Measurements from ENCODE around the gene CRTAC1.

The CRTAC1 gene

DNA sequence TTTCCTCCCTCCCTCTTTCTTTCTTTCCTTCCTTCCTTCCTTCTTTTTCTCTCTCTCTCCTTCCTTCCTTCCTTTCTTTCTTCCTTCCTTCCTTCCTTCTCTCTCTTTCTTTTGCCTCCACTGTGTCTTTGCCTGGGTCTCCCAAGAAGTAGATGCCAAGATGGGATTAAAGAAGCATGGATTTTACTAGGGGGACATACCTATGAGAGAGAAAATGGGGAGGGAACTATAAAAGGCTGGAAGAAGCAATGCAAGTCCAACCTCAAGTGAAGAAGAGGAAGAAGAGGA lies 33.3 kb upstream of the CRTAC1 start:
- DNase-seq: no peak
- ChIA-PET POLR2A (no interaction called here), CTCF (no interaction called here)
- H3K4me3 ChIP-seq (ENCODE audit: control insufficient read depth in 1 of 7, extremely low read depth in 1 of 7, insufficient read depth in 4 of 7, low read depth in 2 of 7, low read length in 6 of 7): no peak overlapping the region
- H3K9me3 ChIP-seq (ENCODE audit: control extremely low read depth in 1 of 5, control insufficient read depth in 4 of 5, insufficient read depth in 2 of 5, low read depth in 1 of 5, low read length in 4 of 5): no peaks in the 10 kb centered on the region
- peaks cover 0 to 46% (median 6%) of the 10 kb centered on the region in 5 experiments for H3K27me3 ChIP-seq (replicated peaks in 2 of 5; ENCODE audit: control insufficient read depth in 4 of 5, insufficient read depth in 5 of 5, low read length in 4 of 5)
- no peak overlapping the region for H3K27ac ChIP-seq (ENCODE audit: insufficient read depth in 1 of 2, low read depth in 1 of 2, low read length in 2 of 2, poor library complexity in 1 of 2, severe bottlenecking in 2 of 2)
- no peaks in the 10 kb centered on the region for H3K4me1 ChIP-seq (ENCODE audit: control extremely low read depth in 1 of 4, control insufficient read depth in 4 of 4, insufficient read depth in 4 of 4, low read length in 3 of 4)
- H3K36me3 ChIP-seq (ENCODE audit: control insufficient read depth in 4 of 4, insufficient read depth in 4 of 4, low read length in 3 of 4): no peaks in the 10 kb centered on the region

DNA sequence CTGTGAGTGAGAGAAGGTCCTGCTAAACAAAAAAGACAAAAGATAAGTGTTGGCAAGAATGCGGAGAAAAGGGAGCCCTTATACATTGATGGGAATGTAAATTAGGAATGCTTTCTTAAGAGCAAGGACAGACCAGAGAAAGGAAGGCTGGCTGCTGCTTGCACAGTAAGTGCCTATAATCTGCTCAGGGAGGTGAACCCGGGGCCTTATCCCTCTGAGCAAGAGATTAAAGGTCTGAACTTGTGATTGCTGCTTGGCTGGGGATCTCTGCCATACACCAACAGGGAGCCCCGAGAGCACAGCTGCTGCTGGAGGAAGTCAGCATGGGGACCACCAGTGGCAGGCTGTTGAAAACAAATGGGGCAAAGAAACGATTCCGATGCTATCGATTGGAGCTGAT lies 32.0 kb upstream of the CRTAC1 start:
- WGBS (ENCODE audit: insufficient coverage): 78% methylated on average over 6 of the region's 6 CpGs
- H3K27me3 ChIP-seq (replicated peaks in 2 of 5; ENCODE audit: control insufficient read depth in 4 of 5, insufficient read depth in 5 of 5, low read length in 4 of 5): peaks cover 0 to 39% (median 4%) of the 10 kb centered on the region in 5 experiments
- no peak for DNase-seq
- H3K27ac ChIP-seq (ENCODE audit: insufficient read depth in 1 of 2, low read depth in 1 of 2, low read length in 2 of 2, poor library complexity in 1 of 2, severe bottlenecking in 2 of 2): no peak overlapping the region
- POLR2A ChIA-PET: no interaction called here
- H3K9me3 ChIP-seq (ENCODE audit: control extremely low read depth in 1 of 5, control insufficient read depth in 4 of 5, insufficient read depth in 2 of 5, low read depth in 1 of 5, low read length in 4 of 5): no peaks in the 10 kb centered on the region
- CTCF ChIA-PET: no interaction called here
- no peak overlapping the region for H3K4me3 ChIP-seq (ENCODE audit: control insufficient read depth in 1 of 7, extremely low read depth in 1 of 7, insufficient read depth in 4 of 7, low read depth in 2 of 7, low read length in 6 of 7)
- no peaks in the 10 kb centered on the region for H3K36me3 ChIP-seq (ENCODE audit: control insufficient read depth in 4 of 4, insufficient read depth in 4 of 4, low read length in 3 of 4)
- no peaks in the 10 kb centered on the region for H3K4me1 ChIP-seq (ENCODE audit: control extremely low read depth in 1 of 4, control insufficient read depth in 4 of 4, insufficient read depth in 4 of 4, low read length in 3 of 4)

DNA sequence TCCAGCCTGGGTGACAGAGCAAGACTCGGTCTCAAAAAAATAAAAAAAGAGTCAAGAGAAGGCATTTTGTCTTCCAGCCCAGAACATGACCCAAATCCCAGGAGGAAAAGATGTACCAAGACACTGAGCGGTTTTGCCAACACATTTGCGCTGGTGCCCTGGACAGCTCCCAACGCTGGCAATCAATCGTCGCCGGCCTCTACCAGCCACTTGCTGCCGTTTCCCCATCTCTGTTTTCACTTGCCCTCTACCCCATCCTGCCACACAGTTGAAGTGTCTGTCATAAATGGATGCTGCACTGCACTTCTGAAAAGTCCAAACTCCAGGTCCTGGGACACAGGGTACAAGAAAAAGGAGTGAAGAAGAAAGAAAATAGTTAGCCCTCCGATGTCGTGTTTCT lies 29.7 kb upstream of the CRTAC1 start:
- Histone ChIP-seq H3K9me3 (ENCODE audit: control extremely low read depth in 1 of 5, control insufficient read depth in 4 of 5, insufficient read depth in 2 of 5, low read depth in 1 of 5, low read length in 4 of 5) (no peaks in the 10 kb centered on the region), H3K27ac (ENCODE audit: insufficient read depth in 1 of 2, low read depth in 1 of 2, low read length in 2 of 2, poor library complexity in 1 of 2, severe bottlenecking in 2 of 2) (no peak overlapping the region), H3K4me1 (ENCODE audit: control extremely low read depth in 1 of 4, control insufficient read depth in 4 of 4, insufficient read depth in 4 of 4, low read length in 3 of 4) (no peaks in the 10 kb centered on the region), H3K4me3 (ENCODE audit: control insufficient read depth in 1 of 7, extremely low read depth in 1 of 7, insufficient read depth in 4 of 7, low read depth in 2 of 7, low read length in 6 of 7) (no peak overlapping the region), H3K27me3 (replicated peaks in 2 of 5; ENCODE audit: control insufficient read depth in 4 of 5, insufficient read depth in 5 of 5, low read length in 4 of 5) (peaks cover 0 to 23% (median 4%) of the 10 kb centered on the region in 5 experiments), H3K36me3 (ENCODE audit: control insufficient read depth in 4 of 4, insufficient read depth in 4 of 4, low read length in 3 of 4) (no peaks in the 10 kb centered on the region)
- WGBS (ENCODE audit: insufficient coverage): 96% methylated on average over 5 of the region's 10 CpGs
- ChIA-PET POLR2A (no interaction called here), CTCF (no interaction called here)
- no peak for DNase-seq

DNA sequence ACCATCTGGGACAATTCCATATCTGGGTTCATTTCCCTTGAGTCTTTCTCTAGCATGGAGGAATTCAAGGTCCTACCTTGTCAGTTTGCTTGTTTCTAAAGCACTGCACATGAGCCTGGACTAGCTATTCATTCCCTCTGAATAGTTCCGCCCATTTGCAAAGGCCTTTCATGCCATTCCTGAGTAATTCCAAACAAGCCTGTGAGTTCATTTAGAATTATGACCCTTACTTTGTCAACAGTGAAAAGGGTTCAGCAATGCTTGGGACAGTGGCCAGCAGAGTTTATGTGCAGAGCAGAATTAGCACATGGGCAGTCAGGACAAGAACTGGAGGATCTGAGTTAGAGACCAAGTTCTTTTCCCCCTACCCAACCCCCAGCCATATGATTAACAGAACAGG lies 27.9 kb upstream of the CRTAC1 start:
- no peaks in the 10 kb centered on the region for H3K9me3 ChIP-seq (ENCODE audit: control extremely low read depth in 1 of 5, control insufficient read depth in 4 of 5, insufficient read depth in 2 of 5, low read depth in 1 of 5, low read length in 4 of 5)
- peaks cover 0 to 32% (median 2%) of the 10 kb centered on the region in 5 experiments for H3K27me3 ChIP-seq (replicated peaks in 2 of 5; ENCODE audit: control insufficient read depth in 4 of 5, insufficient read depth in 5 of 5, low read length in 4 of 5)
- POLR2A ChIA-PET: no interaction called here
- no peak for DNase-seq
- H3K27ac ChIP-seq (ENCODE audit: insufficient read depth in 1 of 2, low read depth in 1 of 2, low read length in 2 of 2, poor library complexity in 1 of 2, severe bottlenecking in 2 of 2): no peak overlapping the region
- H3K4me3 ChIP-seq (ENCODE audit: control insufficient read depth in 1 of 7, extremely low read depth in 1 of 7, insufficient read depth in 4 of 7, low read depth in 2 of 7, low read length in 6 of 7): no peak overlapping the region
- 100% methylated on average over 1 of the region's 1 CpG for WGBS (ENCODE audit: insufficient coverage)
- CTCF ChIA-PET: interaction anchor here (1.0 kb wide), 1 partner anchor 12 kb away, joined by 3 read pairs; no protein-coding TSS in a partner anchor
- no peaks in the 10 kb centered on the region for H3K36me3 ChIP-seq (ENCODE audit: control insufficient read depth in 4 of 4, insufficient read depth in 4 of 4, low read length in 3 of 4)
- no peaks in the 10 kb centered on the region for H3K4me1 ChIP-seq (ENCODE audit: control extremely low read depth in 1 of 4, control insufficient read depth in 4 of 4, insufficient read depth in 4 of 4, low read length in 3 of 4)

DNA sequence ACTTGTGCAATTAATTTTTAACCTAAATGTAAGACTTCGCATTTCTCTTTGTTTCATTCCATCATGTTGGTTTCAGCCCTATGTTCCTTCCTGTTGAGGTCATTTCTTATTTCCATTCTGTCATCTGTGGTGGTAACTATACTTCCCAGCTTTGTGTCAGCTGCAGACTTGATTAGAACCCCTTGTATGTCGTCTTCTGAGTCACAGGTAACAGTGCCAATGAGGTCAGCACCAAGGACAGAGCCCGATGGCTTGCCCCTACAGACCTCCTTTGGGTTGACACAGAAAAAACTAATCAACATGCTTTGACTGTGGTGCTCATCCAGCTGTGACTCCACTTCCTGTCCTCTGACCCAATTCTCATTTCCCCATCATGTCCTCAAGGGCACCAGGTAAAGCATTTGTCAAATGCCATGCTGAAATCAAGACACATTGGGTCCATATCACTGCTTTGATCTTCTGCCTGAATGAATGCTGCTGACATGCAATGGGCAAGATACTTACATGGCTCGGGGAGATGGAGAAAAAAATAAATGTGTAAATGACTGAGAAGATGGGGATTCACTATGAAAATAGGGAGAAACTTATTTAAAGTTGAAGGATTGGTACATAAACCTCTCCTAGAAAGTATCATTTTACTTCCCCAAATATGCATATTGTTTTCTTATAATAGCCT lies 25.6 kb upstream of the CRTAC1 start:
- no peak overlapping the region for H3K4me3 ChIP-seq (ENCODE audit: control insufficient read depth in 1 of 7, extremely low read depth in 1 of 7, insufficient read depth in 4 of 7, low read depth in 2 of 7, low read length in 6 of 7)
- H3K27me3 ChIP-seq (replicated peaks in 2 of 5; ENCODE audit: control insufficient read depth in 4 of 5, insufficient read depth in 5 of 5, low read length in 4 of 5): peaks cover 2 to 33% (median 7%) of the 10 kb centered on the region in 5 experiments
- no peaks in the 10 kb centered on the region for H3K36me3 ChIP-seq (ENCODE audit: control insufficient read depth in 4 of 4, insufficient read depth in 4 of 4, low read length in 3 of 4)
- DNase-seq: peak; percentile 14 to 52 (median 48)
- no peaks in the 10 kb centered on the region for H3K9me3 ChIP-seq (ENCODE audit: control extremely low read depth in 1 of 5, control insufficient read depth in 4 of 5, insufficient read depth in 2 of 5, low read depth in 1 of 5, low read length in 4 of 5)
- 50% methylated on average over 2 of the region's 4 CpGs for WGBS (ENCODE audit: insufficient coverage)
- ChIA-PET CTCF (interaction anchor here (0.7 to 6.8 kb wide), 2 partner anchors 10 to 14 kb away, joined by 3 to 39 read pairs; no protein-coding TSS in a partner anchor), POLR2A (no interaction called here)
- H3K4me1 ChIP-seq (ENCODE audit: control extremely low read depth in 1 of 4, control insufficient read depth in 4 of 4, insufficient read depth in 4 of 4, low read length in 3 of 4): no peaks in the 10 kb centered on the region
- no peak overlapping the region for H3K27ac ChIP-seq (ENCODE audit: insufficient read depth in 1 of 2, low read depth in 1 of 2, low read length in 2 of 2, poor library complexity in 1 of 2, severe bottlenecking in 2 of 2)

DNA sequence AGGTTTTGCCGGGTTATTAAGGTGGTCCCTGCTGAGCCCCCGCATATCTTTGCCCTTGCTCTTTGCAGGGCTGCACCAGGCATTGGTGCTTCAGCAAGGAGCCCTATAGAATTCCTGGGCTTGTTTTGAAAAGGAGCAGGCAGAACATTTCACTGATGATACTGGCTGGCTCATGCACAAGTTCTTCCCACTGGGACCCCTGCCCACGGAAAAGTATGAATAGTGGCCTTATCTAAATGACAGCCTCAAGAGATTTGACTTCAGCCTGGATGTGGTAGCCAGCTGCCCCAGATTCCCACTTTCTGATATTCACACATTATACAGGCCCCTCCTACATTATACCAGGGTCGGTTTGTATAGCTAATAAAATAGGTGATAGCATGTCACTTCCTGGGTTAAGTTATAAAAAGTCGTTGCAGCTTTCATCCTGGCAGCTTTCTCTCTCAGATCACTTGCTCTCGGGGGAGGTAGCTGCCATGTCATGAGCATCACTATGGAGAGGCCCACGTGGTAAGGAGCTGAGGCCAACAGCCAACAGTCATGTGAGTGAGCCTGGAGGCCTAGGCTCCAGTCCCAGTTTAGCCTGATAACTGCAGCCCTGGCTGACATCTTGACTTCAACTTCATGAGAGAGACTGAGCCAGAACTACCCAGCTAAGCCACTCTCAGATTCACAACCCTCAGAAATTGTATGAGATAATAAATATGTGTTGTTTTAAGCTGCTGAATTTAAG lies 16.8 kb upstream of the CRTAC1 start:
- H3K27ac ChIP-seq (ENCODE audit: insufficient read depth in 1 of 2, low read depth in 1 of 2, low read length in 2 of 2, poor library complexity in 1 of 2, severe bottlenecking in 2 of 2): no peak overlapping the region
- no peak overlapping the region for H3K4me3 ChIP-seq (ENCODE audit: control insufficient read depth in 1 of 7, extremely low read depth in 1 of 7, insufficient read depth in 4 of 7, low read depth in 2 of 7, low read length in 6 of 7)
- ChIA-PET POLR2A (no interaction called here), CTCF (interaction anchor here (0.7 to 3.9 kb wide), 5 partner anchors 9 to 131 kb away, joined by 3 to 29 read pairs (median 4); no protein-coding TSS in a partner anchor)
- no peaks in the 10 kb centered on the region for H3K4me1 ChIP-seq (ENCODE audit: control extremely low read depth in 1 of 4, control insufficient read depth in 4 of 4, insufficient read depth in 4 of 4, low read length in 3 of 4)
- no peaks in the 10 kb centered on the region for H3K36me3 ChIP-seq (ENCODE audit: control insufficient read depth in 4 of 4, insufficient read depth in 4 of 4, low read length in 3 of 4)
- DNase-seq: no peak
- no peaks in the 10 kb centered on the region for H3K9me3 ChIP-seq (ENCODE audit: control extremely low read depth in 1 of 5, control insufficient read depth in 4 of 5, insufficient read depth in 2 of 5, low read depth in 1 of 5, low read length in 4 of 5)
- whole genome bisulfite sequencing (ENCODE audit: insufficient coverage): 75% methylated on average over 5 of the region's 7 CpGs
- peaks cover 2 to 51% (median 21%) of the 10 kb centered on the region in 5 experiments for H3K27me3 ChIP-seq (replicated peaks in 2 of 5; ENCODE audit: control insufficient read depth in 4 of 5, insufficient read depth in 5 of 5, low read length in 4 of 5)

DNA sequence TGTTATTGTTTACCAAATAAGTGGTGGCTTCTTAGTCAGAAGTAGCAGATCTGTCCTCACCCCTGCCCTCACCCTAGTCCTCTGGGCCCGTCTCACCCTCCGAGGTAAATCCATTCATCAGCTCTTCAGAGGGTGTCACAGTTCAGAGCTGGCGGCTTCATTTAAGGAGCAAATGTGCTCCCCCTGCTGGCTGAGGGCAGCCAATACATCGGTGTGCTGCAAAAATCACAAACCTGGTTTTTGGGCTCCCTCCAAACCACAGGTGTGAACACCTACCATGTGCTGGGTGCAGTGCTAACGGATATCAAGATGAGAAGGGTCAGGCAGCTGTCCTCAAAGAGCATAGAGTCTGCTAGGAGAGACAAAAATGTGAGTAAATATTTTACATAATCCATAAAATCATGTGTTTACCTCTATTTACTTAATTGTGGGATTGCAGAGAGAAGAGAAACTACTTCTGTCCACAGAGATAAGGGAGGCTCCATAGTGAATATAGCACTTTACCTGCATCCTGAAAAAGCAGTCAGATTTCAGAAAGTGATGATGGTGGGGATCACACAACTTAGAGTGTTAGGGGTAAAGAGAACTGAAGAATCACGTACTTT lies 15.5 kb upstream of the CRTAC1 start:
- H3K27ac ChIP-seq (ENCODE audit: insufficient read depth in 1 of 2, low read depth in 1 of 2, low read length in 2 of 2, poor library complexity in 1 of 2, severe bottlenecking in 2 of 2): no peak overlapping the region
- peaks cover 4 to 49% (median 20%) of the 10 kb centered on the region in 5 experiments for H3K27me3 ChIP-seq (replicated peaks in 2 of 5; ENCODE audit: control insufficient read depth in 4 of 5, insufficient read depth in 5 of 5, low read length in 4 of 5)
- POLR2A ChIA-PET: no interaction called here

More for the DNA sequence above, 15.5 kb upstream of the CRTAC1 start:
- no peaks in the 10 kb centered on the region for H3K9me3 ChIP-seq (ENCODE audit: control extremely low read depth in 1 of 5, control insufficient read depth in 4 of 5, insufficient read depth in 2 of 5, low read depth in 1 of 5, low read length in 4 of 5)
- no peaks in the 10 kb centered on the region for H3K36me3 ChIP-seq (ENCODE audit: control insufficient read depth in 4 of 4, insufficient read depth in 4 of 4, low read length in 3 of 4)
- WGBS (ENCODE audit: insufficient coverage): 29% methylated on average over 4 of the region's 6 CpGs
- H3K4me3 ChIP-seq (ENCODE audit: control insufficient read depth in 1 of 7, extremely low read depth in 1 of 7, insufficient read depth in 4 of 7, low read depth in 2 of 7, low read length in 6 of 7): no peak overlapping the region
- CTCF ChIA-PET: interaction anchor here (0.8 to 3.9 kb wide), 10 partner anchors 8 to 305 kb away, joined by 3 to 29 read pairs (median 4); no protein-coding TSS in a partner anchor
- H3K4me1 ChIP-seq (ENCODE audit: control extremely low read depth in 1 of 4, control insufficient read depth in 4 of 4, insufficient read depth in 4 of 4, low read length in 3 of 4): no peaks in the 10 kb centered on the region
- DNase-seq: peak; percentile 52 to 76 (median 74)
